HuH-7.5 (cell line): ENCODE results near the gene BRI3.
"Not testable (repeated sequence)": the region's sequence is repeated elsewhere in the genome, so short reads cannot be mapped to it uniquely, and the experiment has no call there.

Experiments used
- DNase-seq: peaks from one replicate; pipeline ENCODE4 v3.0.0; 2011; ENCODE audit warnings: low spot score

Gene BRI3

GRCh38 chr7:98315318-98315993, 34.0 kb downstream of the BRI3 start:
- DNase-seq = no peak

- not testable (repeated sequence) for DNase-seq
These were observed 34.6 kb downstream of the BRI3 start for GRCh38 chr7:98315994-98316527.

GRCh38 chr7:98317366-98318040, 36.0 kb downstream of the BRI3 start:
- DNase-seq = no peak

- DNase-seq = no peak
These were observed 37.7 kb downstream of the BRI3 start for GRCh38 chr7:98319176-98319575.

GRCh38 chr7:98321301-98321700, 39.8 kb downstream of the BRI3 start:
- DNase-seq = no peak

- DNase-seq = no peak
These were observed 41.1 kb downstream of the BRI3 start for GRCh38 chr7:98322331-98323270.

GRCh38 chr7:98323597-98324322, 42.3 kb downstream of the BRI3 start:
- no peak for DNase-seq

- DNase-seq = no peak
These were observed 43.3 kb downstream of the BRI3 start for GRCh38 chr7:98324782-98325181.

- no peak for DNase-seq
These were observed 47.8 kb downstream of the BRI3 start for GRCh38 chr7:98329100-98329790.

GRCh38 chr7:98329791-98330373, 48.4 kb downstream of the BRI3 start:
- no peak for DNase-seq

- DNase-seq = no peak
These were observed 49.5 kb downstream of the BRI3 start for GRCh38 chr7:98330926-98331529.

- no peak for DNase-seq
These were observed 52.6 kb downstream of the BRI3 start for GRCh38 chr7:98334081-98334480.

- no peak for DNase-seq
These were observed 54.0 kb downstream of the BRI3 start for GRCh38 chr7:98335411-98335977.

GRCh38 chr7:98338441-98338840, 57.0 kb downstream of the BRI3 start:
- no peak for DNase-seq

- no peak for DNase-seq
These were observed 57.6 kb downstream of the BRI3 start for GRCh38 chr7:98339043-98339442.

GRCh38 chr7:98341106-98341505, 59.6 kb downstream of the BRI3 start:
- no peak for DNase-seq
